Daoy (cell line): ENCODE results near the gene MINDY1. TPM values are rescaled to one million over a fixed set of nuclear protein-coding genes. Genes with fewer than 3 reads are reported as not detected.

Experiments used
- DNase-seq: peaks from one replicate; pipeline ENCODE4 v3.0.0-alpha.2; 2015; ENCODE audit warnings: low read depth
- total RNA-seq: library from RNA; depleted of rRNA; stranded (reverse); fragments of >200 nt; shearing (Covaris generic); gene quantifications from 2 replicates; pipeline ENCODE4 v1.2.3, GENCODE V29; 2014

MINDY1 gene
- total RNA-seq, 1 experiment from 2014 or later: 6.6 TPM

GRCh38 chr1:151011154-151011850 lies 4.6 kb upstream of the MINDY1 start:
- DNase-seq: no peak

- no peak for DNase-seq
These were observed 3.6 kb upstream of the MINDY1 start for GRCh38 chr1:151010346-151010726.

DNA sequence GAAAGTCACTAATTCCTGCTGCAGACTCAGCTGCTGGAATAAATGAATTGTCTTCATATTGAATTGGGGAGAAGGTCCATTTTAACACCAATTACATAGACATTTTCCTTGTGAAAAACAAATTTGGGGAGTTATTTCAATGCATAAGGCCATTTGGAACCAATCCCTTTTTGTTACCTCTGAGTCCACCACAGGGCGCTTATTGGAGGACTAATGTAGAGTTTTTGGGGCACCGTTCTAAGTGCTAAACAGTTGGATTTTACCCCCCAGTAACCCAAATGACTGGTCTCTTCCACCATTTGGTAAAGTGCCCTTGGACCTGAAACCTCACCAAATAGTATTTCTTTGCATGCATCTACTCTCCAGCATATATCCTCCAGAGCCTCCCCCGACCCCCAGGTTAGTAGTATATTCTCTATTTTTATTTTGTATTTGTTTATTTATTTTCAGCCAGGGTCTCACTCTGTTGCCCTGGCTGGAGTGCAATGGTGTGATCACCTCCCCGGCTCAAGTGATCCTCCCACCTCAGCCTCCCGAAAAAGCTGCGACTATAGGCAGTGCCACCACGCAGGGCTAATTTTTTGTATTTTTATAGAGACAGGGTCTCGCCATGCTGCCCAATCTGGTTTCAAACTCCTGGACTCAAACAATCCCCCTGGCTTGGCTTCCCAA lies 3.1 kb upstream of the MINDY1 start:
- DNase-seq: no peak

DNA sequence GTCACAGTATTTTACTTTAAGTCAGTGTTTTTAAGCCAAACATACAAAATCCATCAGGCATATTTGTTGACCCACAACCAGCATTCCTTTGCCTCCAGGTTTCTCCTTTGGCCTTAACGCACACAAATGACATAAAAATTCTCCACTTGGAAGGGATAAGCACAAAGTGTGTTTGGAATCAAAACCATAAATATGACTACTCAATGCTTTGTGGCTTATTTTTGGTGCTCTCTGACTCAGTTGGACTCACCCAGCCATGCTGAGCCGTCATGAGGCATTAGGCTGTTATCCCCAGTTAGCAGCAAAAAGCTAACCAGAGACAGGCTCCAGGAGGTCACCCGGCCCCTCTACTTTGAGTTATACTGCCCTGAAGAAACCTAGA lies 2.5 kb upstream of the MINDY1 start:
- no peak for DNase-seq

DNA sequence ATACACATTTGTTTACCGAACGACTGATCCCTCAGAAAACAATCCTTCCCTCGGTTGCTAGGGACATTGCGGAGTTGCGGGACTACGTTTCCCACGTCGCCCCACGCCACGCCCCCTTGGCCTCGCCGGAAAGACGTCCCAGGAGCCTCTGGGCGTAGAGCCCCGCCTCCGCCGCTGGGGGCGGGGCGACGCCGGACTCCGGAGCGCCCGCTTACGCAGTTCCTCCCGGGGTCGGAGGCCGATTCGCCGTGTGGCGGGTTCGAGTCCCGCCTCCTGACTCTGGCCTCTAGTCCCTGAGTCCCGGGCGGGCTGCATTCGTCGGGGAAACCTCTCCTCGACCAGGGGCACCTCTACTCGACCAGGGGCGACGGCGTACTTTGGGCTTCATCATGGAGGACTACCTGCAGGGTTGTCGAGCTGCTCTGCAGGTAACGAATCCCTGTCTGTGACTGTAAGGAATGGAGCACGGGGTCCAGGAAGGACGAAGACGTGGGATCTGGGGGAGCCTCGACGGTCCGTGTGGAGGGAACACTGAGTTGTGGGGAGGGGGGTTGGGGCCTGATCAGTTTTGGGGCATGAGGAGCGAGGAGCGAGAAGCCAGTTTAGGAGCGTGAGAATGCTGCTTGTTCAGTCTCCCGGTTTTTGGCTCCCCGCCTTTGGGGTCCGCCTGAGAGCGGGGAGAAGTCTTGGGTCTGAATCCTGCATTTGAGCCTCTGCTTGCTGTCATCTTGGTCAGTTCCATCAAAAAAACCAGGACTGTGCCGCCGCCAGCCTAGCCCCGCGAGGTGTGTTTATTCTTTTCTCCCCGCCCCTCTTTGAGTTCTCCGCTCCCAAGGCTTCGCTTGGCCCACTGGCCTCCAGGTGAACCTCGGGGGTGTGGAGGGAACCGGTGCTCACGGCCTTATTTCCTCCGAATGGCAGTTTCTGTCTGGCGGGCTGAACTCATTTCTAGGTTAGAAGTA lies 1.8 kb upstream of the MINDY1 start, which contains the start of gene PRUNE1:
Gene PRUNE1 (plus strand): TSS at position 206 of the 962 bp plus-strand sequence. CDS start 184 bp downstream, at position 390.
- DNase-seq: peak; percentile 97

DNA sequence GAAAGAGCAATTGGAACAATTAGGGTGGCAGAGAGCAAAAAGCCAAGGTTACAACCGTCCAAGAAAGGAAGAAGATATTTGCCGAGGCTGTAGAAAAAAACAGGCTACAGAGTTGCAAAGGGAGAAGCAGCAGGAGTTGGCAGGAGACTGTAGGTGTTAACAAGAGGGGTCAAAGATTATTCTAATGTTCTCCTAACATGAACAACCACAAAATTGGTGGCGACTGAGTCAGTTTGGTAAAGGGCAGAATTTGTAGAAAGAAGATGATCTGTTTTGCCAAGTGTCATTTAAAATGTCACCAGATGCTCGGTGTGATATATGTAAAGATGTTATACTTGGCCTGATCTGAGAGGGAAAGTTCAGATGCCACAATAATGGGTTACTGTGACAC lies 1.1 kb upstream of the MINDY1 start:
- no peak for DNase-seq

- no peak for DNase-seq
These were observed 878 bp downstream of the MINDY1 start for GRCh38 chr1:151005729-151006319.

DNA sequence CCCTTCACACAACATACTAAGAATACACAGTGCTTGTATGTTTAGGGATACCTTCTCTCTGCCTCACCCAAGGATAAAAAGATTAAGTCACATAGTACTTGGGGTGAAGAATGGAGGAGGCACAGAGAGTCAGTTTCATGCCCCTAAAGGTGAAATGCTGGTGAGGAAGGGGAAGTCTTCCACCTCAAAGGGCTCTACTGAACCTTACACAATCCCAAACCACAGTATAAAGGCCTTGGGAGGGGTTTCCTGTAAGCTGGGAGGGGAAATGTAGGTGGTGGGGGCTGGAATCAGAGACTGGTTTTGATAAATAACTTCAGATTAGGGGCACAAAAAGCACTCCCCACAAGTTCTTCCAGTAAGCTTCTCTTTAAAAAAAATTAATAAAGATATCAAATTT lies 3.5 kb downstream of the MINDY1 start:
- no peak for DNase-seq

DNA sequence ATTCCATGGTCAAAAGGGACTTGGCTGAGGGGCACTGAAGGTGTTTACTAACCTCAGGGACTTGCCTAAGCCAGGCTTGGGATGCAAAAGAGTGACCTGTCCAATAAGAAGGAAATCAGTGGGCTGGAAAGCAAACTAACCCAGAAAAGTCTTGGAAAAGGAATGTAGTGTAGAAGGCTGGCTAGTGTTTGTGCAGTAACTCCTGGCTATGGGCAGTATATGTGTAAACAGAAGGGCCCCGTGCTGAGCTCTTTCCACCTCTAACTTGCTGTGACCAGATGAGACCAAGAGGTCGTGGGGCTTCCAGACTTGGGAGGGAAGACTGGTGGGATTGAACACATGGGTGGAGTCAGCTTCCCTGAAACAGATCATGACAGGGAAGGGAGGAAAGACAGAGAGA lies 4.1 kb downstream of the MINDY1 start:
- no peak for DNase-seq

DNA sequence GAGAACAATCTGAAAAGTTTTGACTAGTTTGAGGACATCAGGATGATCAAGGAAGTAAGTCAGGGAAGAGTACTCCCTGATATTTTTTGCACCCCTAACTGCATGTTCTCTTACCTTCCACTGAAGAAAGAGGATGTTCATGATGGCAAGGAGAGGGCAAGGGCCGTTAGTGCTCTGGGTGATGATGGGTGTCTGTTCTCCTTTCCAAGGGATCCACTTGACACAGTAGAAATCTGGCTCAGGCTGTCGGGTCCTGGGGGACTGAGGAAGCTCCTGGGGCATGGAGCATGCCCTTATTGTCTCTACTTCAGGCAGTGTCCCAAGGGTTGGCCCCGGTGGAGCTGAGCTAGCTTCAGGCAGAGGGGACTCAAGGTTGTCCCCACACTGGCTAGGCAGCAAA lies 4.7 kb downstream of the MINDY1 start:
- DNase-seq: no peak

DNA sequence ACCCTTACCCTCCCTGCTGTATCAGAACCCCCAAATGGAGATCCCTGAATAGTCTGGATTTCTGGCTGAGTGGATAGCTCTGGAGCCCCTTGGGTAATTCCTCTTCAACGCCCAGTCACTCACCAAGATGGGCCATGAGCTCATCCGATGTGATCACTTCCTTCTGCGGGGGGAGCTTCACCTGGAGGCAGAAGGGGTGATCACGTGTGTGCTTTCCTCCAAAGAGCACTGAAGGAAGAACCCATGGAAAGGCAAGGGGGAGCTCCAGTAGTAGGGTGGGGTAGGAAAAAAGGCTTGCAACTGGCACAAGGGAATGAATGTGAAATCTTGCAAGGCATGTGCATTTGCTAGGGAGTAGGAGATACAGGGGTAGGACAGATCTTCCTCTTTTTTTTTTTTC lies 5.1 kb downstream of the MINDY1 start:
- DNase-seq: peak; percentile 55

GRCh38 chr1:151000408-151000807 lies 6.3 kb downstream of the MINDY1 start:
- DNase-seq: no peak

GRCh38 chr1:150999926-151000325 lies 6.8 kb downstream of the MINDY1 start:
- DNase-seq: no peak

- peak; percentile 88 for DNase-seq
These were observed 7.5 kb downstream of the MINDY1 start for GRCh38 chr1:150999051-150999674.

DNA sequence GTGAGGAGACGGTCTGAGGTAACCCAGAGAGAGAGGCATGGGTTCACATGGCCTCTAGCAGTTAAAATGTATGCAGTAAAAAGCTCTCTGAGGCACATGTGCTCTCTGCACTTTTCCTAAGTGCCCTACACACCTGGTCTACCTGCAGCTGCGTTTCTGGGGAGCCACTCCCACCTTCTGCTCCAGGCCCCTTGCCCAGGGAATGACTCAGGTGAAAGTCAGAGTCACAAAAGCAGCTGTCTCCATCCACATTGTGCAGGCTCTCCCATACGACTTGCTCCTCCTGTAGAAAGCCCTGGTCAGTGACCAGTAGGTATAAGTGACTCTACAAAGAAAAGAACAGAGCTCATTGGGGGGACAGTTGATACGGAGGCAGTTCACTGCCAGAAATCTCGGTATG lies 8.8 kb downstream of the MINDY1 start:
- DNase-seq: no peak

- no peak for DNase-seq
These were observed 9.4 kb downstream of the MINDY1 start for GRCh38 chr1:150997126-150997872.

GRCh38 chr1:150995896-150996295 lies 10.8 kb downstream of the MINDY1 start:
- DNase-seq: no peak

- DNase-seq: no peak
These were observed 11.2 kb downstream of the MINDY1 start for GRCh38 chr1:150995460-150995859.

DNA sequence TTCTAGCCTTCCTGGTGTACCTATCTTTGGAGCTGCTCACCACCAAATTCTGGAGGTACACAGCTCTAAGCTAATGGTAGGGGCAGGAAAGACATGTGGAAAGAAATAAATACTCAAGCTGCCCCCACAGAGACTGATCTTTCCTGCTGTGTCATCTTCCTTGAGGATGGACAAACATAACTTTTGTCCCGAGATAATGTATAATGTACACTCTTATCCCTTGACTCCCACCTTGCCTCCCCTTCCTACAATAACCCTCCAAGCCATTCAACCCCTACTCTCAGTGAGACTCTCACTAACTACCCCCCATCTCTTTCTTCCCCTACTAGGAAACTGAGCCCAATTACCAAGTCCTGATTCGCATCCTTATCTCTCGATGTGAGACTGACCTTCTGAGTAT lies 12.5 kb downstream of the MINDY1 start:
- no peak for DNase-seq

GRCh38 chr1:150992626-150993025 lies 14.1 kb downstream of the MINDY1 start:
- DNase-seq: no peak

DNA sequence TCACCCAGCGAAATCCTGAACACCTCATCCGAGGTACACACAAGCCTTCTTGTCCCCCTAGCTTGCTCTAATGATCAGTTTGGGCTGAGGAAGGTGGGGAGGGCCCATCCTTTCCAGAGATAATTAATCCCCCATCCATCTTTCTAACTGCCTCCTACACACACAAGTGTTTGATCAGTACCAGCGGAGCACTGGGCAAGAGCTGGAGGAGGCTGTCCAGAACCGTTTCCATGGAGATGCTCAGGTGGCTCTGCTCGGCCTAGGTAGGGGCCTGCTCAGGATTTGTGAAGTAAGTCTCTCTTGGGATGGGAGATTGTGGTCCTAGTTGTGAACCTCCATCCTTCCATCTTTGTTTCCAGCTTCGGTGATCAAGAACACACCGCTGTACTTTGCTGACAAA lies 18.8 kb downstream of the MINDY1 start:
- DNase-seq: no peak
